Esophagus muscularis mucosa (tissue), 4 donors: ENCODE measurements around the gene XRN1. TPM values are rescaled to one million over a fixed set of nuclear protein-coding genes. Genes with fewer than 3 reads are reported as not detected.

Experiments
- DNase-seq: peaks from one replicate; pipeline ENCODE4 v3.0.0-alpha.2; 2017; ENCODE audit errors: extremely low spot score
- H3K27ac ChIP-seq, 4 donors: fragments of 200-600 bp; sonication (generic); replicated peaks in 1 of 4; 1 replicate in 3 of 4; 2 replicates in 1 of 4; pipeline ENCODE4 v1.5.1; 2016 to 2019; ENCODE audit warnings: mild to moderate bottlenecking in 1 of 4
- H3K27me3 ChIP-seq, 4 donors: fragments of 200-600 bp; sonication (generic); one replicate each; pipeline versions ENCODE4 v1.5.1 to v1.6.0; 2016 to 2019
- H3K36me3 ChIP-seq, 4 donors: fragments of 200-600 bp; sonication (generic); one replicate each; pipeline ENCODE4 v1.5.1; 2016 to 2019
- H3K4me1 ChIP-seq, 4 donors: fragments of 200-600 bp; sonication (generic); one replicate each; pipeline ENCODE4 v1.5.1; 2016 to 2019
- H3K4me3 ChIP-seq, 4 donors: fragments of 200-600 bp; sonication (generic); 1 replicate in 2 of 4; 2 replicates in 2 of 4; pipeline ENCODE4 v1.5.1; 2016 to 2019; ENCODE audit warnings: mild to moderate bottlenecking in 4 of 4, moderate library complexity in 1 of 4
- H3K9me3 ChIP-seq, 4 donors: fragments of 200-600 bp; sonication (generic); 1 replicate in 3 of 4; 2 replicates in 1 of 4; pipeline ENCODE4 v1.5.1; 2016 to 2019
- CTCF ChIP-seq, 3 experiments: fragments of 200-600 bp in 2 of 3; fragments of 450-650 bp in 1 of 3; sonication (generic) in 2 of 3; IDR thresholded peaks; one replicate each; pipeline ENCODE4 v1.5.1; 2017 to 2019; ENCODE audit warnings: antibody characterized with exemption in 3 of 3, mild to moderate bottlenecking in 2 of 3, moderate library complexity in 1 of 3
- EP300 ChIP-seq: sonication (generic); formaldehyde crosslinking; IDR thresholded peaks from one replicate; pipeline ENCODE4 v1.6.1; 2017; ENCODE audit warnings: antibody characterized with exemption
- POLR2A ChIP-seq: fragments of 450-650 bp; IDR thresholded peaks from one replicate; pipeline ENCODE4 v1.6.1; 2017; ENCODE audit warnings: antibody characterized with exemption, moderate library complexity, mild to moderate bottlenecking, low read depth
- POLR2AphosphoS5 ChIP-seq, 2 donors: sonication (generic); formaldehyde crosslinking; IDR thresholded peaks; one replicate each; pipeline ENCODE4 v1.6.1; 2017; ENCODE audit warnings: antibody characterized with exemption in 2 of 2
- WGBS: methylation state at CpG from one replicate; pipeline ENCODE4 v1.1.5; 2018; 5-methylcytosine and 5-hydroxymethylcytosine counted together
- intact Hi-C: fragments of 100-400 bp; cut with DNase I; formaldehyde crosslinking; loops from one replicate; pipeline ENCODE4 v1.15.1; 2023
- total RNA-seq, 4 donors: library from RNA; depleted of rRNA; stranded (reverse); fragments of >200 nt; gene quantifications; one replicate each; pipeline versions ENCODE4 v1.1.0 to v1.2.1, GENCODE V29; 2016

Gene XRN1
- total RNA-seq, 4 donors from 2014 or later: 31.4 to 40.7 (median 34.9) TPM

- Histone ChIP-seq H3K27ac (no peak overlapping the region), H3K9me3 (no peaks in the 10 kb centered on the region), H3K4me1 (peaks cover 0 to 20% (median 4%) of the 10 kb centered on the region in 4 donors), H3K27me3 (no peaks in the 10 kb centered on the region), H3K4me3 (no peak overlapping the region), H3K36me3 (peaks cover 0 to 16% (median 10%) of the 10 kb centered on the region in 4 donors)
- no peak for TF ChIP-seq POLR2A
- TF ChIP-seq CTCF (IDR thresholded peaks at IDR 0.05): no peak
- TF ChIP-seq POLR2AphosphoS5 (IDR thresholded peaks at IDR 0.05): no peak
- no peak for DNase-seq
- intact Hi-C loops: no loop called here
Observed at GRCh38 chr3:142436951-142437585, 10.8 kb downstream of the XRN1 start.

GRCh38 chr3:142434503-142434902 lies 13.3 kb downstream of the XRN1 start:
- Histone ChIP-seq H3K4me3 (no peak overlapping the region), H3K27me3 (no peaks in the 10 kb centered on the region), H3K4me1 (peaks cover 0 to 20% (median 0%) of the 10 kb centered on the region in 4 donors), H3K27ac (no peak overlapping the region), H3K36me3 (peaks cover 0 to 37% (median 30%) of the 10 kb centered on the region in 4 donors), H3K9me3 (no peaks in the 10 kb centered on the region)
- no peak for DNase-seq
- TF ChIP-seq POLR2AphosphoS5 (IDR thresholded peaks at IDR 0.05) (no peak), CTCF (IDR thresholded peaks at IDR 0.05) (no peak), EP300 (no peak), POLR2A (no peak)
- WGBS: 73% methylated on average over 4 of the region's 4 CpGs
- intact Hi-C loops: no loop called here

- Histone ChIP-seq H3K27ac (no peak overlapping the region), H3K4me3 (no peak overlapping the region), H3K36me3 (peaks cover under 1 to 51% (median 36%) of the 10 kb centered on the region in 4 donors), H3K9me3 (no peaks in the 10 kb centered on the region), H3K27me3 (no peaks in the 10 kb centered on the region), H3K4me1 (peaks cover 0 to 20% (median 0%) of the 10 kb centered on the region in 4 donors)
- intact Hi-C loops: no loop called here
- TF ChIP-seq CTCF (IDR thresholded peaks at IDR 0.05): no peak
- TF ChIP-seq EP300: no peak
- TF ChIP-seq POLR2A: no peak
- no peak for TF ChIP-seq POLR2AphosphoS5 (IDR thresholded peaks at IDR 0.05)
- 80% methylated on average over 2 of the region's 2 CpGs for WGBS
- no peak for DNase-seq
Observed at GRCh38 chr3:142433110-142433509, 14.7 kb downstream of the XRN1 start.

GRCh38 chr3:142429582-142429981 lies 18.3 kb downstream of the XRN1 start:
- Histone ChIP-seq H3K9me3 (no peaks in the 10 kb centered on the region), H3K36me3 (peaks cover 4 to 61% (median 35%) of the 10 kb centered on the region in 4 donors), H3K27me3 (no peaks in the 10 kb centered on the region), H3K4me3 (no peak overlapping the region), H3K27ac (no peak overlapping the region), H3K4me1 (peaks cover 0 to 14% (median 0%) of the 10 kb centered on the region in 4 donors)
- DNase-seq: no peak
- intact Hi-C loops: no loop called here
- TF ChIP-seq CTCF (IDR thresholded peaks at IDR 0.05): no peak
- TF ChIP-seq EP300: no peak
- no peak for TF ChIP-seq POLR2AphosphoS5 (IDR thresholded peaks at IDR 0.05)
- TF ChIP-seq POLR2A: no peak

GRCh38 chr3:142424754-142425153 lies 23.1 kb downstream of the XRN1 start:
- peaks cover 14 to 82% (median 40%) of the 10 kb centered on the region in 4 donors for H3K36me3 ChIP-seq
- no peak overlapping the region for H3K27ac ChIP-seq
- H3K4me1 ChIP-seq: no peaks in the 10 kb centered on the region
- H3K4me3 ChIP-seq: no peak overlapping the region
- H3K9me3 ChIP-seq: no peaks in the 10 kb centered on the region
- H3K27me3 ChIP-seq: no peaks in the 10 kb centered on the region
- TF ChIP-seq POLR2AphosphoS5 (IDR thresholded peaks at IDR 0.05): no peak
- no peak for TF ChIP-seq POLR2A
- no peak for TF ChIP-seq EP300
- TF ChIP-seq CTCF (IDR thresholded peaks at IDR 0.05): no peak
- no peak for DNase-seq
- intact Hi-C loops: no loop called here
- WGBS: 93% methylated on average over 1 of the region's 1 CpG
